Muscle of leg (tissue), 11 donors: ENCODE results near the gene CADM1. TPM values are rescaled to one million over a fixed set of nuclear protein-coding genes. Genes with fewer than 3 reads are reported as not detected.

Experiments used
- DNase-seq: peaks from one replicate; pipeline ENCODE4 v3.0.0; 2013
- H3K27ac ChIP-seq: one replicate; pipeline ENCODE4 v1.5.1; 2013; ENCODE audit warnings: mild to moderate bottlenecking, low read length, control low read depth
- H3K27me3 ChIP-seq: one replicate; pipeline ENCODE4 v1.6.1; 2013; ENCODE audit warnings: low read length; ENCODE audit not compliant: control insufficient read depth, insufficient read depth
- H3K36me3 ChIP-seq: one replicate; pipeline ENCODE4 v1.6.1; 2013; ENCODE audit warnings: low read length; ENCODE audit not compliant: control insufficient read depth, insufficient read depth
- H3K4me1 ChIP-seq: one replicate; pipeline ENCODE4 v1.6.1; 2013; ENCODE audit warnings: low read length; ENCODE audit not compliant: control insufficient read depth, insufficient read depth
- H3K4me3 ChIP-seq: one replicate; pipeline ENCODE4 v1.5.1; 2013; ENCODE audit warnings: low read length, control low read depth
- H3K9me3 ChIP-seq: replicated peaks from 2 replicates; pipeline ENCODE4 v1.6.1; 2013; ENCODE audit warnings: low read depth, low read length; ENCODE audit not compliant: control insufficient read depth
- WGBS: methylation state at CpG from one replicate; pipeline ENCODE4 v1.1.5; 2013; ENCODE audit warnings: missing lambda C conversion rate; ENCODE audit not compliant: insufficient coverage; 5-methylcytosine and 5-hydroxymethylcytosine counted together
- polyA plus RNA-seq, 8 donors: library from polyadenylated mRNA; unstranded; fragments of 120-200 nt; gene quantifications; one replicate each; pipeline versions ENCODE4 v1.2.1 to v1.2.3, GENCODE V29; 2013; ENCODE audit warnings: inconsistent platforms in 1 of 8, low replicate concordance in 1 of 8; ENCODE audit not compliant: insufficient read length in 8 of 8, insufficient read depth in 1 of 8
- total RNA-seq: library from RNA; stranded (reverse); fragments of 120-200 nt; gene quantifications from one replicate; pipeline ENCODE4 v1.2.4, GENCODE V29; 2013

Gene CADM1
- total and polyA plus RNA-seq, 9 donors, result 16.8 to 39.6 (median 26.8) TPM

- no peaks in the 10 kb centered on the region for H3K36me3 ChIP-seq
- no peak overlapping the region for H3K27ac ChIP-seq
- H3K4me3 ChIP-seq, result no peak overlapping the region
- WGBS, result 65% methylated on average over 5 of the region's 7 CpGs
- H3K9me3 ChIP-seq, result no peaks in the 10 kb centered on the region
- DNase-seq, result no peak
- peaks cover 13% of the 10 kb centered on the region for H3K4me1 ChIP-seq
- peaks cover 2% of the 10 kb centered on the region for H3K27me3 ChIP-seq
Measured at GRCh38 chr11:115182282-115182955, 321.8 kb downstream of the CADM1 start.

- no peak for DNase-seq
- WGBS, result 45% methylated on average over 5 of the region's 12 CpGs
Measured at GRCh38 chr11:115181538-115181937, 322.7 kb downstream of the CADM1 start.

GRCh38 chr11:115180272-115180671 is 323.9 kb downstream of the CADM1 start:
- Histone ChIP-seq H3K4me1 (peaks cover 9% of the 10 kb centered on the region), H3K27me3 (peaks cover 2% of the 10 kb centered on the region), H3K27ac (no peak overlapping the region), H3K9me3 (no peaks in the 10 kb centered on the region), H3K4me3 (no peak overlapping the region), H3K36me3 (no peaks in the 10 kb centered on the region)
- WGBS, result 0% methylated on average over 1 of the region's 7 CpGs
- no peak for DNase-seq

More at GRCh38 chr11:115181538-115181937, 322.7 kb downstream of the CADM1 start:
- Histone ChIP-seq H3K4me1 (peaks cover 13% of the 10 kb centered on the region), H3K4me3 (no peak overlapping the region), H3K9me3 (no peaks in the 10 kb centered on the region), H3K27ac (no peak overlapping the region), H3K36me3 (no peaks in the 10 kb centered on the region), H3K27me3 (peaks cover 2% of the 10 kb centered on the region)

GRCh38 chr11:115179636-115180035 is 324.6 kb downstream of the CADM1 start:
- Histone ChIP-seq H3K27me3 (peaks cover 2% of the 10 kb centered on the region), H3K36me3 (no peaks in the 10 kb centered on the region), H3K9me3 (no peaks in the 10 kb centered on the region), H3K4me3 (no peak overlapping the region), H3K4me1 (peaks cover 5% of the 10 kb centered on the region), H3K27ac (no peak overlapping the region)
- no CpG with 5 or more reads among the region's 3 CpGs for WGBS
- no peak for DNase-seq

DNA sequence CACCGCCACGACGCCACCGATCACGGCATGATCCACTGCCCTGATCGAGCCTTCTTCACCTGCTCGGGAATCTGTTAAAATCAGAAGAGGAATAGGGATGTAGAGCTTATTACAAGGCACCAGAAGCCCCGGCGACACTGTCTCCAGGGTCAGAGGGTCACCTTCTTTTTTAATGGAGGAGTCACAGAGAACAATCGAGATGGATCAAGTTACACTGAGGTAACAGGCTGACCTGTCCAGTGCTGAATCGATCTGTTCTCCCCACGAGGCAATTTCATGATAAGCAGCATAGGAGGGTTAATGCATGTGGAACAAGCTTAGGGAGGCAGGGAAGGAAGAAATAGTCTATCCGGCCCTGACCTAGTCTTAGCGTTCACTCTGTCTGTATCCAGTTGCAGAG is 325.5 kb downstream of the CADM1 start:
- Histone ChIP-seq H3K9me3 (no peaks in the 10 kb centered on the region), H3K4me3 (no peak overlapping the region), H3K27ac (no peak overlapping the region), H3K27me3 (peaks cover 2% of the 10 kb centered on the region), H3K36me3 (no peaks in the 10 kb centered on the region), H3K4me1 (peaks cover 5% of the 10 kb centered on the region)
- no peak for DNase-seq
- whole genome bisulfite sequencing, result 63% methylated on average over 14 of the region's 14 CpGs

DNA sequence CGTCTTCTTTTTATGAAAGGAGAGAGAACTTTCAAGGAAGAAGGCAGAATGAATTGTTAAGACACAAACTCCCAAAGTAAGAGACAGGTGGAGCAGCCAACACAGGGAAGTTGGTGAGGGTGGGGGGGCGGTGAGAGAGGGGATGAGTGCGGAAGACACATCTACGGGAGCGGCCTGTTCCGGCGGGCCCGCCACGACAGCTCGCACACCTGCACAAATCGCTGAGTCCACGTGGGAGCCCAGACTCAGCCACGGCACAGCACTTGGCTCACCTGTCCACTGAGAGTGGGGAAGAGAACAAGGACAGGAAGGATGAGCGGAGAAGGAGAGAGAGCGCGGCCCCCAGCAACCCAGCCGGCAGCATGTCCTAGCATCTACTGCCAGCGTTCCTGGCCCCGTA is 331.1 kb downstream of the CADM1 start:
- no peak for DNase-seq
- H3K27me3 ChIP-seq, result no peaks in the 10 kb centered on the region
- no peak overlapping the region for H3K27ac ChIP-seq
- H3K9me3 ChIP-seq, result no peaks in the 10 kb centered on the region
- no peaks in the 10 kb centered on the region for H3K36me3 ChIP-seq
- no peak overlapping the region for H3K4me3 ChIP-seq
- peaks cover 21% of the 10 kb centered on the region for H3K4me1 ChIP-seq
- 94% methylated on average over 9 of the region's 19 CpGs for WGBS

GRCh38 chr11:115170133-115170815 is 333.9 kb downstream of the CADM1 start:
- Histone ChIP-seq H3K4me1 (peaks cover 37% of the 10 kb centered on the region), H3K27ac (no peak overlapping the region), H3K36me3 (no peaks in the 10 kb centered on the region), H3K9me3 (no peaks in the 10 kb centered on the region), H3K27me3 (no peaks in the 10 kb centered on the region), H3K4me3 (no peak overlapping the region)
- 76% methylated on average over 5 of the region's 8 CpGs for WGBS
- DNase-seq, result peak; percentile 36

GRCh38 chr11:115169251-115169650 is 335.0 kb downstream of the CADM1 start:
- Histone ChIP-seq H3K4me3 (no peak overlapping the region), H3K27me3 (no peaks in the 10 kb centered on the region), H3K9me3 (no peaks in the 10 kb centered on the region), H3K36me3 (no peaks in the 10 kb centered on the region), H3K27ac (peak overlapping the region; percentile 89), H3K4me1 (peaks cover 40% of the 10 kb centered on the region)
- WGBS, result no CpG with 5 or more reads among the region's 4 CpGs
- DNase-seq, result peak; percentile 82

GRCh38 chr11:115168686-115169085 is 335.5 kb downstream of the CADM1 start:
- no CpG with 5 or more reads among the region's 5 CpGs for WGBS
- no peaks in the 10 kb centered on the region for H3K9me3 ChIP-seq
- DNase-seq, result no peak
- H3K27ac ChIP-seq, result peak overlapping the region; percentile 89
- H3K36me3 ChIP-seq, result no peaks in the 10 kb centered on the region
- H3K4me3 ChIP-seq, result no peak overlapping the region
- no peaks in the 10 kb centered on the region for H3K27me3 ChIP-seq
- H3K4me1 ChIP-seq, result peaks cover 40% of the 10 kb centered on the region

DNA sequence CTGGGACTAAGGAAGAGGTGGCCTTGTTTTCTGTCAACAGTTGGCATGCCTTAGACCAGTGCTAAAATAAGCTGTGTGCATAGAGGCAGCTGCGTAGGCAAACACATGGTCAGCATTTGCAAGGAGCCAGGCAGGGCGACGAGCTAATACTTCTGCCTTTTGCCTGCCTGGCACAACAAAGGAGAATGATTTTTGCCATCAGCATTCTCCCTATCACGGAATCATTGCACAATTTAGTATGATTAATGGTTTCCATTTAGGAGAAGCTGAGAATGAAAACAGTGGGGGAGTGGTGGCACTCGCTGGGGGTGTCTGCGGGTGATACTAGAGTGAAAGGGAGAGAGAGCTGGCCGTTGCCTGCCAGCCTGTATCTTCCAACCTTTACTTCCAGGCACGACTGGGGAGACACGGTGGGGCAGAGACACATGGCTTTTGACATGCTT is 336.0 kb downstream of the CADM1 start:
- 69% methylated on average over 7 of the region's 9 CpGs for WGBS
- Histone ChIP-seq H3K4me1 (peaks cover 40% of the 10 kb centered on the region), H3K27me3 (no peaks in the 10 kb centered on the region), H3K36me3 (no peaks in the 10 kb centered on the region), H3K9me3 (no peaks in the 10 kb centered on the region), H3K27ac (peak overlapping the region; percentile 89), H3K4me3 (no peak overlapping the region)
- peak; percentile 77 for DNase-seq
